Esophagus (tissue), 2 donors: ENCODE data around the gene PSKH1. TPM values are rescaled to one million over a fixed set of nuclear protein-coding genes. Genes with fewer than 3 reads are reported as not detected.
A peak's percentile ranks its signal among the peaks of the same experiment; 100 is the strongest.

Source experiments
- H3K27ac ChIP-seq, 2 donors: one replicate each; pipeline ENCODE4 v1.5.1; 2013; ENCODE audit warnings: low read depth in 2 of 2, mild to moderate bottlenecking in 2 of 2, inconsistent platforms in 1 of 2, low read length in 1 of 2, moderate library complexity in 1 of 2
- H3K27me3 ChIP-seq, 2 donors: one replicate each; pipeline ENCODE4 v1.6.1; 2013; ENCODE audit warnings: low read length in 2 of 2, control low read depth in 1 of 2, mild to moderate bottlenecking in 1 of 2; ENCODE audit not compliant: insufficient read depth in 2 of 2, control insufficient read depth in 1 of 2
- H3K36me3 ChIP-seq, 2 donors: one replicate each; pipeline ENCODE4 v1.6.1; 2013; ENCODE audit warnings: low read length in 1 of 2; ENCODE audit not compliant: control insufficient read depth in 2 of 2, insufficient read depth in 2 of 2
- H3K4me1 ChIP-seq, 2 donors: one replicate each; pipeline ENCODE4 v1.6.1; 2013; ENCODE audit warnings: low read length in 1 of 2; ENCODE audit not compliant: control insufficient read depth in 2 of 2, insufficient read depth in 2 of 2
- H3K4me3 ChIP-seq, 2 donors: one replicate each; pipeline ENCODE4 v1.5.1; 2013; ENCODE audit warnings: low read length in 2 of 2, mild to moderate bottlenecking in 2 of 2, low read depth in 1 of 2, moderate library complexity in 1 of 2
- H3K9me3 ChIP-seq, 2 donors: one replicate each; pipeline ENCODE4 v1.6.1; 2013; ENCODE audit warnings: mild to moderate bottlenecking in 2 of 2, low read depth in 1 of 2, low read length in 1 of 2, moderate library complexity in 1 of 2; ENCODE audit not compliant: control insufficient read depth in 2 of 2, insufficient read depth in 1 of 2
- WGBS, 2 donors: extraction: QIAGEN DNeasy Blood & Tissue Kit; methylation state at CpG; one replicate each; pipeline ENCODE4 v1.1.7; 2013; 5-methylcytosine and 5-hydroxymethylcytosine counted together
- polyA plus RNA-seq, 2 donors: library from polyadenylated mRNA; stranded (reverse); fragments of 200-250 nt; gene quantifications; one replicate each; pipeline ENCODE4 v1.2.3, GENCODE V29; 2013
- donor health status: healthy with polysubstance abuse.
- donor health status: Bipolar disorder and iron deficiency.

Gene PSKH1
- polyA plus RNA-seq: 10 to 100 TPM; 12.5 to 13.7 TPM

DNA sequence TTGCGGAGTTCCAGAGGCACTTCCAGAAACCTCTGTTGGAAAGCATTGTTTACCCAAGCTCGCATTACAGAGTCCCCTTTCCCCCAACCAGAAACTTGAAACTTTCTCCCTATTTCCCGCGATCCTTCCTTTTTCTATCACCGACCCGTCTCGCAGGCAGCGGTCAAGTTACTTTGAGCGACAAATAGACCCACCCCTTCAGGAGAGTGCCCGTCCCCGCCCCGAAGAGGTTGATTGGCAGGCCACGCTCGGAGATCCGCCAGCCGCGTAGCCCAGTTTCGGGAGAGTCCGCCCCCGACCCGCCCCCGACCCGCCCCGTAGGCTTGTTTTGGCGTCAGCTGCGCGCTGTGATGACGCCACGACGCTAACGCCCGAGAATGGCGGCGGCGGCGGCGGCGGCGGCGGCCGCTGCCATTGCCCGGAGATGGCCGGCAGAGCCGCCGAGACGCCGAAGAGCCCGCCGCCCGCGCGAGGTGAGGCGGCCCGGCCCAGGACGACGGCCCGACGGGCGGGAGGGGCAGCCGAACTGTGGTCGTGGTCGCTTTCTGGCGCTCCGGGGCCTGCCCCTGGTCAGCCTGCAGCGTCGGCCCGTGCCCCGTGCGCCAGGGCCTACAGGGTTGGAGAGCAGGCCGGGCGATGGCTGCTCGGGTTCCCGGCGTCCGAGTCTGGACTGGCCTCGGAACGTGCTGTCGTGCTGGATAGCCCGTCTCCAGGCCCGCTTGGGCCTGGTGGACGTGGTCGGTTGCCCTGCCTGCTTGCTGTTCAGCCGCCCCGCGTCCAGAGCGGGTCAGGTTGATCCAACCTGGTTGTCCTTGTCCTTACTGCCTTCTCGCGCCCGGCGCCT lies at the start of gene PSKH1:
PSKH1 (plus strand) TSS at position 356 of the 844 bp plus-strand sequence. CDS start 15,496 bp downstream, outside the sequence.
- Histone ChIP-seq H3K27me3 (no peaks in the 10 kb centered on the region), H3K36me3 (no peaks in the 10 kb centered on the region), H3K4me1 (peaks cover 2 to 3% of the 10 kb centered on the region in 2 donors), H3K9me3 (no peaks in the 10 kb centered on the region), H3K4me3 (peak within 1 kb of the TSS; percentile 95 to 99), H3K27ac (peak within 1 kb of the TSS; percentile 93 to 97)
- 0 to 1% methylated on average over 70 to 90 of the region's 90 CpGs for WGBS, 2 donors

DNA sequence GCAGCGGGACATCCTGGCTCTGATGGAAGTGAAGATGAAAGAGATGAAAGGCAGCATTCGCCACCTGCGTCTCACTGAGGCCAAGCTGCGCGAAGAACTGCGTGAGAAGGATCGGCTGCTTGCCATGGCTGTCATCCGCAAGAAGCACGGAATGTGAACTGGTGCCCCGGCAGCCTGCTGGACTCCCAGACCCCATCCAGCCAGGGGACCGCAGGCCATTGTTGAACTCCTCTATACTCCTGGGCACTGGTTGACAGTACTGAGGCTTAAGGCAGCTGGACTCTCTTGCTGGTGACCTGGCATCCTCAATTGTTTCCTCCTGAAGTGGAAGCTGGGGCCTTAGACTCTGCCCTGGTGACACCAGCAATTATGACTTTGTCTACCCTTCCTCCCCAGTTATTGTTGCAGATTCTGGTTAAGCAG lies 49.7 kb upstream of the PSKH1 start:
- 3 to 7% methylated on average over 11 of the region's 11 CpGs for WGBS, 2 donors
- H3K4me1 ChIP-seq: peaks cover 3 to 24% of the 10 kb centered on the region in 2 donors
- H3K4me3 ChIP-seq: peak overlapping the region; percentile 78 to 90
- H3K27me3 ChIP-seq: no peaks in the 10 kb centered on the region
- peak overlapping the region; percentile 100 for H3K27ac ChIP-seq
- H3K9me3 ChIP-seq: no peaks in the 10 kb centered on the region
- H3K36me3 ChIP-seq: no peaks in the 10 kb centered on the region

DNA sequence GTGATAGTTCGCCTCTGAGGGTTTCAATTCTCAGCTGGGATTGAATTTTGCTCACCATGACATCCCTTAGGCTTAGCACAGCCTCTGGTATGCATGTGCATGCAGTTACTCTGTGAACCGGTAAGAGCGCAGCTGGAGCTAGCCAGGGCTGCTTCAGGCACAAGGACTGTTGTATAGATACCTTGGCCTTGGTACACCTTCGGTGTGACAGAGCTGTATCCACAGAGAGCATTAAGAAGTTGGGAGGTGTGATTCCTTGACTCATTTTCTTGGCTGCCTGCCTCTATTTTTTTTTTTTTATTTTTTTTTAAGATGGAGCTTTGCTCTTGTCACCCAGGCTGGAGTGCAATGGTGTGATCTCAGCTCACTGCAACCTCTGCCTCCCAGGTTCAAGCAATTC lies 48.6 kb upstream of the PSKH1 start:
- Histone ChIP-seq H3K4me1 (peaks cover 4 to 24% of the 10 kb centered on the region in 2 donors), H3K27me3 (no peaks in the 10 kb centered on the region), H3K9me3 (no peaks in the 10 kb centered on the region), H3K36me3 (no peaks in the 10 kb centered on the region), H3K4me3 (no peak overlapping the region), H3K27ac (peak overlapping the region; percentile 52 to 59)
- 46 to 62% methylated on average over 4 of the region's 4 CpGs for WGBS, 2 donors

DNA sequence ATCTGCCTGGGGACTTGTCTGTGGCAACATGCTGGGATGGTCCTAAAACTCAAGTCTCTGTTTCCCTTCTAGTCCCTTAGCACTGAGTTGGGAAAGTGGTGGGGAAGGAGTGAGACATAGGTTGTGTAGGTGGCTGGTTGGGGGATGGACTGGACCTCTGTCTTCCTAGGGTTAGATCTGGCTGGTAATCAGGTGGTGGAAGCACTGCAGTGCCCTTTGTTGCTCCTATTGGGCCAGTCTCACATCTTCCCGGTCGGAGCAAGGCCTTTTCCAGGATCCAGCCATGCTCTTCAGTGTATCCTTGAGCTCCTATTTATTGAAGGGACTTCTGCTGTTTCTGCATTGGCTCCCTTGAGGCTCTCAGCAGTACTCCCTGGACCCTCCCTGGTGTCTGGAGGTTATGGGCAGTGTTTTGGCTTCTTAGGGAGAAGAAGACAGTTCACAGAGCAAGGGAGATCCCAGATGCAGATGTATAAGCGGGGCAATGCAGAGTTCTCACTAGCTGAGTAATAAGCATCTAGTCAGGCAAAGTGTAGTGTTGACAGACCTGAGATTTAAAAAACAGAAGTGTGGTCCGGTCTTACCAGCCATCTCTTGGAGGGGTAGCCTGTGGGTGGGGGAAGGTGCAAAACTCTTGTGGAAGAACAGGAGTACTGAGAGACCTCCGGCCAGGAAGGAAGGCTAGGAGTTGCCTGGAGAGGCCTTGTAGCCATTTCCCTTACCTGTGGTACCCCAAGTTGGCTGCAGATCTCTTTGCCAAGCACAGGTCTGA lies 47.6 kb upstream of the PSKH1 start:
- WGBS, 2 donors: 66 to 69% methylated on average over 5 of the region's 5 CpGs
- Histone ChIP-seq H3K27ac (peak overlapping the region; percentile 78 to 97), H3K36me3 (no peaks in the 10 kb centered on the region), H3K4me1 (peaks cover 4 to 24% of the 10 kb centered on the region in 2 donors), H3K4me3 (no peak overlapping the region), H3K9me3 (no peaks in the 10 kb centered on the region), H3K27me3 (no peaks in the 10 kb centered on the region)

DNA sequence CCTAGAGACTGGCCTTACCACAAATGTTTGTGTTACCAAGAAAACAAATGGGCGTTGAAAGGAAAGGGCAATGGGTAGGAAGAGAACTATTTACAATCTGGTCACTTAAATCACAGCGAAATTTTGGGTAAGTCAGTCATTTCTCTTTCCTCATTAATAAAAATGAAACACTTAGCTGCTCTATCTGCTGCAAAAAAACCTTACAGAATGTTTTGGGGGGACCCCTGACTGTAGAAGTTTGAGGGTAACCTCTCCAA lies 47.1 kb upstream of the PSKH1 start:
- Histone ChIP-seq H3K27me3 (no peaks in the 10 kb centered on the region), H3K4me3 (peak overlapping the region; percentile 82 to 92), H3K27ac (peak overlapping the region; percentile 95 to 97), H3K36me3 (no peaks in the 10 kb centered on the region), H3K4me1 (peaks cover 4 to 24% of the 10 kb centered on the region in 2 donors), H3K9me3 (no peaks in the 10 kb centered on the region)
- WGBS, 2 donors: 6% methylated on average over 2 of the region's 2 CpGs

DNA sequence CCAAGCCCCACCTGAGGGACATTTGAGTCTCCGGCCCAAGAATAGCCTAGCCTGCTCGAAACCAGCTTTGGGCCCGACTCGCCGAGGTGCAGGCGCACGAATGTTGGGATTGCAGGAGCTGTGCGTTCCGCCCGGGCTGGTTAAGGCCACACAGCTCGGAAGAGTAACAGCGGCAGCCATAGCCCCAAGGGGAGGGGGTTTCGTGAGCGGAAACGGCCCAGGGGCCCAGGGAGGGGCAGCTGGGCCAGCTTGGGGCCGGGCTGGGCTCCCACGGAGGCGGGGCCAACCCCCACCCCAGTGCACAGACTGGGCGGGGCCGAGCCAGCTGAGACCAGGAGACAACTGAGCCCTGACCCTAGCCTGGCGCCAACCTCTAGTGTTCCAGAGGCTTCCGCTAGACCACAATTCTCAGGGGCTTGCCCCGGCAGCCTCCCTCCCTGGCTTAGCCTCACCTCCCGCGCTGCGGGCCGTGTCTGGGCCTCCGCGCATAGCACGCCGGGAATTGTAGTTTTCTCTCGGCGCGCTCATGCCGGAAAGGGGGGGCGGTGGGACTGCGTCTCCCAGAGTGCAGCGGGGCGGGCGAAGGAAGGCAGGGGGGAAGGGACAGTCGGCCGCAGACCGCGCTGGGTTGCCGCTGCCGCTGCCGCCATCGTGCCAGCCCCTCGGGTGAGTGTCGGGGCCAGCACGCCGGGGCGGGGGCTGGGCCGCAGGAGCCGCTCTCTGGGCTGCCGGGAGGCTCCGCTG lies 46.6 kb upstream of the PSKH1 start, which contains the start of gene NUTF2:
NUTF2 (plus strand) TSS at position 614 of the 744 bp plus-strand sequence. CDS start 18,198 bp downstream, outside the sequence.
- Histone ChIP-seq H3K4me3 (peak within 1 kb of the TSS; percentile 82 to 92), H3K27ac (peak within 1 kb of the TSS; percentile 95 to 97), H3K27me3 (no peaks in the 10 kb centered on the region), H3K4me1 (peaks cover 4 to 24% of the 10 kb centered on the region in 2 donors), H3K36me3 (no peaks in the 10 kb centered on the region), H3K9me3 (no peaks in the 10 kb centered on the region)
- WGBS, 2 donors: 1% methylated on average over 41 to 57 of the region's 57 CpGs

DNA sequence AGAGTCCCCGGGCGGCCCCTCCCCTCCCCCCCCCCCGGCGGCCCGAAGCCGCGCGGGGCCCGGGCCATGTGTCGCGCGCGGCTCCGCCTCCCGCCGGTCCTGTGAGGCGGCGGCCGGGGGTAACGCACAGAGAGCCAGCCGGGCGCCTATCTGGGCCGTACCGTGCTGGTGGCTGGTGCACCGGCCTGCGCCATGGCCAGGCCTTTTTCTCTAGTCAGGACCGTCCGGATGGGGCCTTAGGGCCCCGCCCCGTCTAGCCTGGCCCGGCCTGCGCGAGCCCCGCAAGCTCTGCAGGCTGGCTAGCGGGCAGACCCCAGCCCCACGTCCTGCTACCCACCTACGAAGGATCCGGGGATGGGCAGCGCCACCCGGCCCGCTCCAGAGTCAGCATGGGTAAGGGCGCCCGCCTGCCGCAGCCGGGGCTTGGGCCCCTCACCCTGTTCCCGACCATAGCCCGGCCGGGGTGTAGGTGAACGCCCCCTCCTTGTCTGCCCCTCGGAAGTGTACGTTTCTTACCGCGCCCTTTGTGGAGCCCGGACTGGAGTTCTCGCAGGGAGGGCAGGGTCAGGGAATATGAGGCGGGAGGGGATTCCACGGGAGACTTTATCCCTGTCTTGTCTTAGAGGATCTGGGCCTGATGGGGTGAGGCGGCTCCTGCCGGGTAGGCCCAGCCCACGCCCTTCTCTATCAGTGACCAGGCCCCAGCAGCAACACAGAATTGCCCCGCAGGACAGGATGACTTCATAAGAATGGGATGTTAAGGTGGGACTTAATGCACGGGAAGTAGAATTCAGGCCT lies 45.8 kb upstream of the PSKH1 start, which contains the start of gene CENPT:
CENPT (minus strand) TSS at position 630 of the 798 bp plus-strand sequence. CDS start 13,834 bp downstream, outside the sequence.
- Histone ChIP-seq H3K27me3 (no peaks in the 10 kb centered on the region), H3K4me1 (peaks cover 4 to 24% of the 10 kb centered on the region in 2 donors), H3K9me3 (no peaks in the 10 kb centered on the region), H3K27ac (peak within 1 kb of the TSS; percentile 95 to 97), H3K36me3 (no peaks in the 10 kb centered on the region), H3K4me3 (peak within 1 kb of the TSS; percentile 82 to 92)
- 0 to 1% methylated on average over 42 to 62 of the region's 62 CpGs for WGBS, 2 donors

DNA sequence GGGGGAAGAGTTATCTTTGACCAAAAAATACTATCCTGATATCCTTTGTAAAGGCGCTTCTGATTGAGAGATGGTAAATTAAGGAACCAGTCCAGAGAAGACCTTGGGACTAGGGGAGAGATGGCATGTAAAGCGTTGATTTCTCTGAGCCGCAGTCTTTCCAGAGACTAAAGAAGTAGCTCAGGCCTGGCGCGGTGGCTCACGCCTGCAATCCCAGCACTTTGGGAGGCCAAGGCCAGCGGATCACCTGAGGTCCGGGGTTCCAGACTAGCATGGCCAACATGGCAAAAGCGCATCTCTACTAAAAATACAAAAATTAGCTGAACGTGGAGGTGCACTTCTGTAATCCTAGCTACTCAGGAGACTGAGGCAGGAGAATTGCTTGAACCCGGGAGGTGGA lies 44.9 kb upstream of the PSKH1 start:
- Histone ChIP-seq H3K4me3 (peak overlapping the region in 1 of 2 donors; percentile 82), H3K36me3 (no peaks in the 10 kb centered on the region), H3K9me3 (no peaks in the 10 kb centered on the region), H3K27ac (peak overlapping the region in 1 of 2 donors; percentile 47), H3K27me3 (no peaks in the 10 kb centered on the region), H3K4me1 (peaks cover 4 to 19% of the 10 kb centered on the region in 2 donors)
- 94 to 96% methylated on average over 11 of the region's 11 CpGs for WGBS, 2 donors
